T-helper 2 cell treated with Interferon-gamma antibody and Interleukin-4, amounts not matched to agents 100 ng/mL and 5 ng/mL, for 36 hours (primary cell): ENCODE results near the gene IGSF21. TPM values are rescaled to one million over a fixed set of nuclear protein-coding genes. Genes with fewer than 3 reads are reported as not detected.

Experiments
- intact Hi-C: fragments of 100-400 bp; cut with micrococcal nuclease; formaldehyde crosslinking; loops from one replicate; pipeline ENCODE4 v1.15.1; 2023
- total RNA-seq: library from RNA; stranded (reverse); gene quantifications from 2 replicates; pipeline ENCODE4 v1.2.3, GENCODE V29; 2022

IGSF21 gene
- total RNA-seq, 1 donor from 2014 or later = not detected

- intact Hi-C loops = no loop called here
Measured at GRCh38 chr1:18256282-18257235, 149.0 kb downstream of the IGSF21 start.

- intact Hi-C loops = no loop called here
Measured at GRCh38 chr1:18257778-18258177, 150.2 kb downstream of the IGSF21 start.

GRCh38 chr1:18261891-18262290, 154.3 kb downstream of the IGSF21 start:
- intact Hi-C loops = no loop called here

GRCh38 chr1:18262726-18263125, 155.1 kb downstream of the IGSF21 start:
- intact Hi-C loops = no loop called here

- intact Hi-C loops = no loop called here
Measured at GRCh38 chr1:18263547-18264120, 156.0 kb downstream of the IGSF21 start.

- intact Hi-C loops = no loop called here
Measured at GRCh38 chr1:18264450-18265039, 156.9 kb downstream of the IGSF21 start.

GRCh38 chr1:18265641-18266040, 158.0 kb downstream of the IGSF21 start:
- intact Hi-C loops = no loop called here

- intact Hi-C loops = no loop called here
Measured at GRCh38 chr1:18266391-18266790, 158.8 kb downstream of the IGSF21 start.

- intact Hi-C loops = no loop called here
Measured at GRCh38 chr1:18271336-18271735, 163.7 kb downstream of the IGSF21 start.

- intact Hi-C loops = no loop called here
Measured at GRCh38 chr1:18278946-18279345, 171.3 kb downstream of the IGSF21 start.

GRCh38 chr1:18279351-18280074, 171.9 kb downstream of the IGSF21 start:
- intact Hi-C loops = no loop called here

- intact Hi-C loops = no loop called here
Measured at GRCh38 chr1:18280956-18281355, 173.4 kb downstream of the IGSF21 start.

GRCh38 chr1:18282851-18283600, 175.4 kb downstream of the IGSF21 start:
- intact Hi-C loops = no loop called here

- intact Hi-C loops = no loop called here
Measured at GRCh38 chr1:18283601-18284385, 176.2 kb downstream of the IGSF21 start.

GRCh38 chr1:18284805-18285537, 177.4 kb downstream of the IGSF21 start:
- intact Hi-C loops = no loop called here

- intact Hi-C loops = no loop called here
Measured at GRCh38 chr1:18285538-18285924, 177.9 kb downstream of the IGSF21 start.

- intact Hi-C loops = no loop called here
Measured at GRCh38 chr1:18288722-18289121, 181.1 kb downstream of the IGSF21 start.

- intact Hi-C loops = no loop called here
Measured at GRCh38 chr1:18289597-18289996, 182.0 kb downstream of the IGSF21 start.

GRCh38 chr1:18290740-18291412, 183.3 kb downstream of the IGSF21 start:
- intact Hi-C loops = no loop called here
